Measurements from ENCODE around the gene WDR62.

The WDR62 gene

GRCh38 chr19:36144624-36145023, 89.9 kb downstream of the WDR62 start:
- DNase-seq, result no peak

GRCh38 chr19:36149673-36150406, 95.1 kb downstream of the WDR62 start:
- no peak for DNase-seq

- no peak for DNase-seq
Observed at GRCh38 chr19:36150586-36150985, 95.9 kb downstream of the WDR62 start.

GRCh38 chr19:36151144-36152018, 96.7 kb downstream of the WDR62 start:
- no peak for DNase-seq

GRCh38 chr19:36152019-36152351, 97.3 kb downstream of the WDR62 start:
- DNase-seq, result no peak

GRCh38 chr19:36152352-36153091, 97.8 kb downstream of the WDR62 start, which contains the start of gene COX7A1:
Gene COX7A1, minus strand, starts transcription at chr19:36152447. Its CDS starts 40 bp downstream, at chr19:36152407.
- DNase-seq, result no peak

- no peak for DNase-seq
Observed at GRCh38 chr19:36153126-36153525, 98.4 kb downstream of the WDR62 start.

All from activated effector memory CD4-positive, alpha-beta T cell treated with Interleukin-2 at 50 U/mL for 16 hours (primary cell).